MM.1S (cell line): ENCODE measurements around the gene TPM2.

Experiments
- DNase-seq: peaks from one replicate; pipeline ENCODE4 v3.0.0-alpha.2; 2015
- H2AFZ ChIP-seq: fragments of 300-600 bp; sonication (generic); 2 replicates; pipeline ENCODE4 v1.6.0; 2016; ENCODE audit warnings: antibody characterized with exemption, low read length
- H3F3A ChIP-seq: fragments of 300-600 bp; sonication (generic); 2 replicates; pipeline ENCODE4 v1.6.1; 2016; ENCODE audit warnings: mild to moderate bottlenecking, antibody characterized with exemption, low read length, moderate library complexity, mixed read lengths; ENCODE audit not compliant: insufficient read depth
- H3K27ac ChIP-seq: fragments of 300-600 bp; sonication (generic); 2 replicates; pipeline ENCODE4 v1.5.1; 2016; ENCODE audit warnings: mild to moderate bottlenecking, low read length
- H3K27me3 ChIP-seq: fragments of 300-600 bp; sonication (generic); replicated peaks from 2 replicates; pipeline ENCODE4 v1.6.0; 2016; ENCODE audit warnings: low read length; ENCODE audit not compliant: insufficient read depth
- H3K36me3 ChIP-seq: fragments of 300-600 bp; sonication (generic); replicated peaks from 2 replicates; pipeline ENCODE4 v1.6.1; 2016; ENCODE audit warnings: mild to moderate bottlenecking, low read length, mixed read lengths; ENCODE audit not compliant: insufficient read depth
- H3K4me1 ChIP-seq: fragments of 300-600 bp; sonication (generic); 2 replicates; pipeline ENCODE4 v1.6.1; 2016; ENCODE audit warnings: low read length, mixed read lengths
- H3K4me2 ChIP-seq: fragments of 300-600 bp; sonication (generic); 2 replicates; pipeline ENCODE4 v1.6.0; 2016; ENCODE audit warnings: low read depth, low read length
- H3K4me3 ChIP-seq: fragments of 300-600 bp; sonication (generic); 2 replicates; pipeline ENCODE4 v1.5.1; 2016; ENCODE audit warnings: low read length, mixed read lengths
- H3K79me2 ChIP-seq: fragments of 300-600 bp; sonication (generic); 2 replicates; pipeline ENCODE4 v1.6.1; 2016; ENCODE audit warnings: mixed run types, low read length, mixed read lengths
- H3K9ac ChIP-seq: fragments of 300-600 bp; sonication (generic); 2 replicates; pipeline ENCODE4 v1.6.1; 2016; ENCODE audit warnings: low read length, mixed read lengths
- H3K9me2 ChIP-seq: fragments of 300-600 bp; sonication (generic); replicated peaks from 2 replicates; pipeline ENCODE4 v1.6.1; 2016; ENCODE audit warnings: mild to moderate bottlenecking, low read length, mixed read lengths; ENCODE audit not compliant: insufficient read depth
- H3K9me3 ChIP-seq: fragments of 300-600 bp; sonication (generic); replicated peaks from 2 replicates; pipeline ENCODE4 v1.6.1; 2016; ENCODE audit warnings: mild to moderate bottlenecking, low read length, mixed read lengths; ENCODE audit not compliant: insufficient read depth
- H4K20me1 ChIP-seq: fragments of 300-600 bp; sonication (generic); 2 replicates; pipeline ENCODE4 v1.6.1; 2016; ENCODE audit warnings: mild to moderate bottlenecking, low read length, moderate library complexity, mixed read lengths; ENCODE audit not compliant: insufficient read depth
- CTCF ChIP-seq: fragments of 300-600 bp; sonication (generic); IDR thresholded peaks from 2 replicates; pipeline ENCODE4 v1.5.1; 2016; ENCODE audit warnings: antibody characterized with exemption, low read length, mixed read lengths
- EZH2 ChIP-seq: fragments of 300-600 bp; sonication (generic); optimal IDR thresholded peaks from 2 replicates; pipeline ENCODE3; 2017; ENCODE audit warnings: low read depth, mild to moderate bottlenecking, antibody characterized with exemption, low read length, mixed read lengths
- EZH2phosphoT487 ChIP-seq: fragments of 300-600 bp; sonication (generic); IDR thresholded peaks from 2 replicates; pipeline ENCODE4 v1.6.1; 2018; ENCODE audit warnings: antibody characterized with exemption, low read length

TPM2 gene

GRCh38 chr9:35725362-35725761 is 35.6 kb upstream of the TPM2 start:
- no peaks in the 10 kb centered on the region; the same call in 1 of the 2 replicates for H3K36me3 ChIP-seq
- no peak overlapping the region for H3K4me2 ChIP-seq
- DNase-seq: no peak
- TF ChIP-seq CTCF: no peak
- TF ChIP-seq EZH2phosphoT487: no peak
- no peak for TF ChIP-seq EZH2
- no peak overlapping the region for H3K4me3 ChIP-seq
- peaks cover 19% of the 10 kb centered on the region for H3K4me1 ChIP-seq
- no peaks in the 10 kb centered on the region for H3F3A ChIP-seq
- no peaks in the 10 kb centered on the region for H3K9me2 ChIP-seq
- peaks cover 42% of the 10 kb centered on the region for H3K79me2 ChIP-seq
- no peaks in the 10 kb centered on the region for H3K9me3 ChIP-seq
- no peak overlapping the region for H3K27ac ChIP-seq
- no peaks in the 10 kb centered on the region for H3K27me3 ChIP-seq
- H4K20me1 ChIP-seq: no peaks in the 10 kb centered on the region
- H3K9ac ChIP-seq: no peak overlapping the region
- H2AFZ ChIP-seq: no peak overlapping the region

GRCh38 chr9:35723908-35724307 is 34.2 kb upstream of the TPM2 start:
- Histone ChIP-seq H3K4me2 (no peak overlapping the region), H3K4me3 (no peak overlapping the region), H3K9me2 (no peaks in the 10 kb centered on the region), H3K36me3 (no peaks in the 10 kb centered on the region; the same call in 1 of the 2 replicates), H4K20me1 (no peaks in the 10 kb centered on the region), H2AFZ (no peak overlapping the region), H3K27me3 (no peaks in the 10 kb centered on the region), H3K79me2 (peaks cover 28% of the 10 kb centered on the region), H3K4me1 (peaks cover 5% of the 10 kb centered on the region), H3F3A (no peaks in the 10 kb centered on the region), H3K9ac (no peak overlapping the region), H3K27ac (no peak overlapping the region), H3K9me3 (no peaks in the 10 kb centered on the region)
- DNase-seq: no peak
- TF ChIP-seq EZH2: no peak
- TF ChIP-seq CTCF: no peak
- TF ChIP-seq EZH2phosphoT487: no peak

- Histone ChIP-seq H3K9ac (no peak overlapping the region), H3K36me3 (no peaks in the 10 kb centered on the region; the same call in 1 of the 2 replicates), H3K79me2 (peaks cover 23% of the 10 kb centered on the region), H3K4me2 (no peak overlapping the region), H3K9me2 (no peaks in the 10 kb centered on the region), H3K9me3 (no peaks in the 10 kb centered on the region), H3F3A (no peaks in the 10 kb centered on the region), H3K27ac (no peak overlapping the region), H4K20me1 (no peaks in the 10 kb centered on the region), H3K4me1 (peaks cover under 1% of the 10 kb centered on the region; the same call in 1 of the 2 replicates), H2AFZ (no peak overlapping the region), H3K4me3 (no peak overlapping the region), H3K27me3 (no peaks in the 10 kb centered on the region)
- no peak for TF ChIP-seq EZH2
- no peak for TF ChIP-seq EZH2phosphoT487
- no peak for TF ChIP-seq CTCF
- DNase-seq: no peak
Observed at GRCh38 chr9:35723426-35723825, 33.7 kb upstream of the TPM2 start.
